Measurements from ENCODE around the gene C1RL. TPM values are rescaled to one million over a fixed set of nuclear protein-coding genes. Genes with fewer than 3 reads are reported as not detected.

C1RL gene
- total and polyA plus RNA-seq, 9 donors: 48.4 to 160 (median 98.9) TPM

GRCh38 chr12:7075939-7076338 lies 33.1 kb downstream of the C1RL start:
- H3K4me3 ChIP-seq: no peak overlapping the region
- H3K27me3 ChIP-seq: no peaks in the 10 kb centered on the region
- no peaks in the 10 kb centered on the region for H3K36me3 ChIP-seq
- peaks cover 6% of the 10 kb centered on the region for H3K4me1 ChIP-seq (ENCODE audit: insufficient read depth)
- H3K9me3 ChIP-seq: no peaks in the 10 kb centered on the region
- TF ChIP-seq POLR2A (IDR thresholded peaks at IDR 0.05): no peak
- no peak for TF ChIP-seq CTCF (IDR thresholded peaks at IDR 0.05)
- TF ChIP-seq EP300 (IDR thresholded peaks at IDR 0.05): no peak
- H3K27ac ChIP-seq: no peak overlapping the region
- 35 to 62% (median 54%) methylated on average over 3 of the region's 3 CpGs for WGBS, 3 donors
- DNase-seq: no peak
- intact Hi-C loops (cut with DNase I): no loop called here

GRCh38 chr12:7075518-7075917 lies 33.5 kb downstream of the C1RL start:
- Histone ChIP-seq H3K27ac (no peak overlapping the region), H3K4me1 (ENCODE audit: insufficient read depth) (peaks cover 6% of the 10 kb centered on the region), H3K27me3 (no peaks in the 10 kb centered on the region), H3K9me3 (no peaks in the 10 kb centered on the region), H3K4me3 (no peak overlapping the region), H3K36me3 (no peaks in the 10 kb centered on the region)
- 89 to 95% (median 94%) methylated on average over 3 of the region's 3 CpGs for WGBS, 3 donors
- no peak for DNase-seq
- intact Hi-C loops (cut with DNase I): no loop called here
- no peak for TF ChIP-seq EP300 (IDR thresholded peaks at IDR 0.05)
- no peak for TF ChIP-seq CTCF (IDR thresholded peaks at IDR 0.05)
- TF ChIP-seq POLR2A (IDR thresholded peaks at IDR 0.05): no peak

- Histone ChIP-seq H3K4me3 (no peak overlapping the region), H3K36me3 (no peaks in the 10 kb centered on the region), H3K9me3 (no peaks in the 10 kb centered on the region), H3K27ac (no peak overlapping the region), H3K4me1 (ENCODE audit: insufficient read depth) (peaks cover 2% of the 10 kb centered on the region), H3K27me3 (no peaks in the 10 kb centered on the region)
- WGBS, 3 donors: 43 to 50% (median 48%) methylated on average over 1 of the region's 1 CpG
- TF ChIP-seq CTCF (IDR thresholded peaks at IDR 0.05) (no peak), POLR2A (IDR thresholded peaks at IDR 0.05) (no peak), EP300 (IDR thresholded peaks at IDR 0.05) (no peak)
- intact Hi-C loops (cut with DNase I): no loop called here
- no peak for DNase-seq
Measured at GRCh38 chr12:7073946-7074345, 35.1 kb downstream of the C1RL start.

- intact Hi-C loops (cut with DNase I): no loop called here
- no peaks in the 10 kb centered on the region for H3K27me3 ChIP-seq
- DNase-seq: no peak
- H3K9me3 ChIP-seq: no peaks in the 10 kb centered on the region
- TF ChIP-seq CTCF (IDR thresholded peaks at IDR 0.05): no peak
- TF ChIP-seq EP300 (IDR thresholded peaks at IDR 0.05): no peak
- 88 to 92% (median 88%) methylated on average over 6 of the region's 6 CpGs for WGBS, 3 donors
- H3K4me3 ChIP-seq: no peak overlapping the region
- peaks cover 9% of the 10 kb centered on the region for H3K4me1 ChIP-seq (ENCODE audit: insufficient read depth)
- H3K27ac ChIP-seq: no peak overlapping the region
- H3K36me3 ChIP-seq: no peaks in the 10 kb centered on the region
Measured at GRCh38 chr12:7072554-7072953, 36.5 kb downstream of the C1RL start.

- no peaks in the 10 kb centered on the region for H3K27me3 ChIP-seq
- no peak for DNase-seq
- intact Hi-C loops (cut with DNase I): no loop called here
- H3K4me3 ChIP-seq: no peak overlapping the region
- no peaks in the 10 kb centered on the region for H3K36me3 ChIP-seq
- no peaks in the 10 kb centered on the region for H3K9me3 ChIP-seq
- peaks cover 9% of the 10 kb centered on the region for H3K4me1 ChIP-seq (ENCODE audit: insufficient read depth)
- TF ChIP-seq EP300 (IDR thresholded peaks at IDR 0.05) (no peak), POLR2A (IDR thresholded peaks at IDR 0.05) (no peak), CTCF (IDR thresholded peaks at IDR 0.05) (no peak)
- 80 to 84% (median 84%) methylated on average over 6 of the region's 6 CpGs for WGBS, 3 donors
- no peak overlapping the region for H3K27ac ChIP-seq
Measured at GRCh38 chr12:7072035-7072434, 37.0 kb downstream of the C1RL start.

All from ovary (tissue), 9 donors.